GM21360 (cell line): ENCODE results near the gene SYT12.

Experiments
- ATAC-seq: cut with Tn5 transposase; IDR thresholded peaks from one replicate; pipeline ENCODE4 v1.9.1; 2021; ENCODE audit warnings: mild to moderate bottlenecking, moderate library complexity; ENCODE audit not compliant: unreplicated experiment

SYT12 gene

DNA sequence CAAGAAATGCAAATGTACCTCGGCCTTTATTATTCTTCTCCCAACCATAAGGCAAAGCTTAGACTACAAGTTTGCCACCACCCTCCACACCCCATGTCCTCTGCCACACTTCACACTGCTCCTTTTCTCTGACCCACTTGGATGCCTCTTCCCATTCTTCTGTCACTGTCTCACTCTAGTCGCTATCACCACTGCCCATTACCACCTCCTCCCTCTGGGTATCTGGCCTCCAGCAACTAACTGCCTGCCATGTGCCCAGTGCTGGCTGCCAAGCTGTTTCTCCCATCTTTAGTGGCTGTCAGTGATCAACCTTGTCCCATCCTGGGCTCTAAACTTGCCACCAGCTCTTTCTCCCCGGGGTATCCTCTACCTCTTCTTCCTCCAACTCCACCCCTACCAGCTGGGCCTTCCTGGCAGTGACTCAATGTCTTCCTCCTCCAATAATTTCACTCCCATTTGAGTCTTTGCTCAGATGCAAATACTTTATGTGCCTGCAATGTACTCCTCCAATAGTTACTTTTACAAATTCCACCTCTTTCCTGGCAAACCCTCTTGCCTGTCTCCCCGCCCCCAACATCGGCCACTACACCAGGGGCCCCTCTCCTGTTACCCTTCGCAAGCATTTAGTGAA, 76.0 kb downstream of the SYT12 start:
- ATAC-seq: no peak

GRCh38 chr11:67099831-67100324, 76.9 kb downstream of the SYT12 start:
- ATAC-seq: no peak
